Liver (tissue), 9 donors: Measurements from ENCODE around the gene DNAJC5G. TPM values are rescaled to one million over a fixed set of nuclear protein-coding genes. Genes with fewer than 3 reads are reported as not detected.

ENCODE experiments used
- DNase-seq: peaks from one replicate; pipeline ENCODE4 v3.0.0-alpha.2; 2017; ENCODE audit warnings: low spot score
- H3K27ac ChIP-seq, 2 donors: one replicate each; pipeline ENCODE4 v1.7.0; 2013; ENCODE audit warnings: inconsistent platforms in 2 of 2, low read length in 2 of 2, control low read depth in 1 of 2, low read depth in 1 of 2, mild to moderate bottlenecking in 1 of 2
- H3K27me3 ChIP-seq, 4 donors: one replicate each; pipeline versions ENCODE4 v1.6.1 to v1.7.0; 2013; ENCODE audit warnings: low read length in 3 of 4, inconsistent platforms in 1 of 4, mild to moderate bottlenecking in 1 of 4, moderate library complexity in 1 of 4; ENCODE audit not compliant: control insufficient read depth in 4 of 4, insufficient read depth in 4 of 4
- H3K36me3 ChIP-seq, 4 donors: one replicate each; pipeline versions ENCODE4 v1.6.1 to v1.7.0; 2013; ENCODE audit warnings: low read length in 3 of 4, mild to moderate bottlenecking in 3 of 4, low read depth in 1 of 4, moderate library complexity in 1 of 4; ENCODE audit not compliant: control insufficient read depth in 4 of 4, insufficient read depth in 3 of 4
- H3K4me1 ChIP-seq, 4 donors: one replicate each; pipeline versions ENCODE4 v1.6.1 to v1.7.0; 2013; ENCODE audit warnings: low read length in 3 of 4, mild to moderate bottlenecking in 3 of 4, moderate library complexity in 1 of 4; ENCODE audit not compliant: control insufficient read depth in 4 of 4, insufficient read depth in 4 of 4
- H3K4me3 ChIP-seq, 3 donors: one replicate each; pipeline versions ENCODE4 v1.6.1 to v1.7.0; 2013; ENCODE audit warnings: low read length in 3 of 3, control low read depth in 1 of 3, low read depth in 1 of 3, mild to moderate bottlenecking in 1 of 3
- H3K9ac ChIP-seq, 2 donors: one replicate each; pipeline ENCODE4 v1.7.0; 2013; ENCODE audit warnings: low read length in 2 of 2, mild to moderate bottlenecking in 2 of 2, moderate library complexity in 2 of 2, control low read depth in 1 of 2, low read depth in 1 of 2
- H3K9me3 ChIP-seq, 4 donors: one replicate each; pipeline versions ENCODE4 v1.6.1 to v1.7.0; 2013; ENCODE audit warnings: low read length in 3 of 4; ENCODE audit not compliant: control insufficient read depth in 4 of 4
- CTCF ChIP-seq: fragments of 150-350 bp; IDR thresholded peaks from 2 replicates; pipeline ENCODE4 v1.5.1; 2017; ENCODE audit warnings: improper control_type of control experiment, low read depth, low read length; ENCODE audit not compliant: missing input control
- EGR1 ChIP-seq, 2 donors: IDR thresholded peaks; 2 replicates each; pipeline ENCODE4 v1.6.1; 2016 to 2018; ENCODE audit warnings: antibody characterized with exemption in 2 of 2, low read depth in 2 of 2
- FOXA1 ChIP-seq: IDR thresholded peaks from 2 replicates; pipeline ENCODE4 v1.6.1; 2016; ENCODE audit warnings: antibody characterized with exemption
- FOXA2 ChIP-seq: IDR thresholded peaks from 2 replicates; pipeline ENCODE4 v1.6.1; 2016; ENCODE audit warnings: antibody characterized with exemption
- GABPA ChIP-seq, 2 donors: IDR thresholded peaks in 1 of 2; conservative IDR thresholded peaks in 1 of 2; 2 replicates each; pipeline ENCODE4 v1.6.1; 2016; ENCODE audit warnings: antibody characterized with exemption in 2 of 2, mild to moderate bottlenecking in 1 of 2, moderate library complexity in 1 of 2
- HNF4A ChIP-seq, 2 donors: conservative IDR thresholded peaks; 2 replicates each; pipeline ENCODE4 v1.6.1; 2016; ENCODE audit warnings: antibody characterized with exemption in 2 of 2, mild to moderate bottlenecking in 2 of 2
- HNF4G ChIP-seq: IDR thresholded peaks from 2 replicates; pipeline ENCODE4 v1.6.1; 2016; ENCODE audit warnings: antibody characterized with exemption
- JUND ChIP-seq, 2 donors: IDR thresholded peaks; 2 replicates each; pipeline ENCODE4 v1.6.1; 2016; ENCODE audit warnings: antibody characterized with exemption in 2 of 2
- MAX ChIP-seq: IDR thresholded peaks from 2 replicates; pipeline ENCODE4 v1.6.1; 2016; ENCODE audit warnings: antibody characterized with exemption
- NR2F2 ChIP-seq: IDR thresholded peaks from 2 replicates; pipeline ENCODE4 v1.6.1; 2016; ENCODE audit warnings: antibody characterized with exemption
- RAD21 ChIP-seq, 2 donors: IDR thresholded peaks; 2 replicates each; pipeline ENCODE4 v1.6.1; 2016; ENCODE audit warnings: antibody characterized with exemption in 2 of 2, mild to moderate bottlenecking in 2 of 2
- REST ChIP-seq: IDR thresholded peaks from 2 replicates; pipeline ENCODE4 v1.6.1; 2016; ENCODE audit warnings: antibody characterized with exemption, mild to moderate bottlenecking
- RXRA ChIP-seq, 2 donors: IDR thresholded peaks; 2 replicates each; pipeline ENCODE4 v1.6.1; 2017 to 2018; ENCODE audit warnings: antibody characterized with exemption in 2 of 2, mild to moderate bottlenecking in 1 of 2
- SP1 ChIP-seq: IDR thresholded peaks from 2 replicates; pipeline ENCODE4 v1.6.1; 2018; ENCODE audit warnings: antibody characterized with exemption, mild to moderate bottlenecking
- TAF1 ChIP-seq: conservative IDR thresholded peaks from 2 replicates; pipeline ENCODE4 v1.6.1; 2016; ENCODE audit warnings: antibody characterized with exemption, mild to moderate bottlenecking
- YY1 ChIP-seq: IDR thresholded peaks from 2 replicates; pipeline ENCODE4 v1.6.1; 2016; ENCODE audit warnings: antibody characterized with exemption, mild to moderate bottlenecking
- ZBTB33 ChIP-seq: IDR thresholded peaks from 2 replicates; pipeline ENCODE4 v1.6.1; 2016; ENCODE audit warnings: antibody characterized with exemption
- WGBS: extraction: QIAGEN DNeasy Blood & Tissue Kit; methylation state at CpG from one replicate; pipeline ENCODE4 v1.1.7; 2013; 5-methylcytosine and 5-hydroxymethylcytosine counted together
- polyA plus RNA-seq, 2 donors: library from polyadenylated mRNA; stranded (reverse) in 1 of 2; unstranded in 1 of 2; fragments of 200-250 nt in 1 of 2; fragments of >200 nt in 1 of 2; fragmentation: Nextera tagmentation in 1 of 2; extraction: Ambion mirVana in 1 of 2; gene quantifications; one replicate each; pipeline versions ENCODE4 v1.2.1 to v1.2.3, GENCODE V29; 2013 to 2015
- total RNA-seq, 2 donors: library from RNA; depleted of rRNA; stranded (reverse); fragments of >200 nt; gene quantifications; one replicate each; pipeline ENCODE4 v1.2.3, GENCODE V29; 2014
- donor health status: healthy.
- donor health status: healthy.
- donor health status: healthy.
- donor health status: healthy.
- donor health status: healthy.

DNAJC5G gene
- total and polyA plus RNA-seq, 4 donors = not detected

- Histone ChIP-seq H3K9me3 (no peaks in the 10 kb centered on the region), H3K9ac (no peak overlapping the region), H3K27me3 (peaks cover 0 to 3% (median under 1%) of the 10 kb centered on the region in 4 donors), H3K36me3 (no peaks in the 10 kb centered on the region), H3K4me1 (peaks cover 0 to under 1% (median under 1%) of the 10 kb centered on the region in 4 donors), H3K4me3 (no peak overlapping the region), H3K27ac (no peak overlapping the region)
- WGBS = 83% methylated on average over 3 of the region's 3 CpGs
- no peak for TF ChIP-seq REST
- no peak for TF ChIP-seq EGR1 (IDR thresholded peaks at IDR 0.05; ENCODE audit: low read depth in 2 of 2)
- TF ChIP-seq GABPA (IDR thresholded peaks at IDR 0.05 in 1 of 2, conservative IDR thresholded peaks at IDR 0.05 in 1 of 2) = no peak
- no peak for TF ChIP-seq HNF4A (conservative IDR thresholded peaks at IDR 0.05)
- TF ChIP-seq RXRA (IDR thresholded peaks at IDR 0.05) = no peak
- TF ChIP-seq YY1 = no peak
- TF ChIP-seq RAD21 (IDR thresholded peaks at IDR 0.05) = no peak
- TF ChIP-seq JUND (IDR thresholded peaks at IDR 0.05) = no peak
- no peak for TF ChIP-seq FOXA2
- TF ChIP-seq CTCF = no peak
- no peak for TF ChIP-seq FOXA1
- TF ChIP-seq TAF1 = no peak
- no peak for TF ChIP-seq HNF4G
- no peak for TF ChIP-seq ZBTB33
- no peak for TF ChIP-seq NR2F2
- TF ChIP-seq SP1 = no peak
- no peak for TF ChIP-seq MAX
- DNase-seq = no peak
Observed at GRCh38 chr2:27270131-27270530, 5.1 kb upstream of the DNAJC5G start.

GRCh38 chr2:27270670-27271069 is 4.6 kb upstream of the DNAJC5G start:
- Histone ChIP-seq H3K4me1 (no peaks in the 10 kb centered on the region), H3K27me3 (peaks cover 0 to 3% (median under 1%) of the 10 kb centered on the region in 4 donors), H3K27ac (no peak overlapping the region), H3K9ac (no peak overlapping the region), H3K9me3 (no peaks in the 10 kb centered on the region), H3K36me3 (no peaks in the 10 kb centered on the region), H3K4me3 (no peak overlapping the region)
- no peak for DNase-seq
- WGBS = 84% methylated on average over 2 of the region's 2 CpGs
- no peak for TF ChIP-seq CTCF
- TF ChIP-seq FOXA1 = no peak
- no peak for TF ChIP-seq HNF4G
- no peak for TF ChIP-seq RXRA (IDR thresholded peaks at IDR 0.05)
- TF ChIP-seq ZBTB33 = no peak
- TF ChIP-seq JUND (IDR thresholded peaks at IDR 0.05) = no peak
- TF ChIP-seq GABPA (IDR thresholded peaks at IDR 0.05 in 1 of 2, conservative IDR thresholded peaks at IDR 0.05 in 1 of 2) = no peak
- no peak for TF ChIP-seq HNF4A (conservative IDR thresholded peaks at IDR 0.05)
